ENCODE measurements around the gene ACOX2.
A peak's percentile ranks its signal among the peaks of the same experiment; 100 is the strongest.

The ACOX2 gene

GRCh38 chr3:58519668-58520402 is 17.2 kb downstream of the ACOX2 start:
- H3K4me1 Mint-ChIP-seq (ENCODE audit: low read depth): no peaks in the 10 kb centered on the region

GRCh38 chr3:58518291-58518789 is 18.6 kb downstream of the ACOX2 start:
- Mint-ChIP-seq H3K27me3 (no peaks in the 10 kb centered on the region), H3K9me3 (ENCODE audit: low read depth) (no peaks in the 10 kb centered on the region), H3K4me1 (ENCODE audit: low read depth) (no peaks in the 10 kb centered on the region), H3K4me3 (no peak overlapping the region), H3K36me3 (peaks cover 2% of the 10 kb centered on the region), H3K27ac (no peak overlapping the region)

More at GRCh38 chr3:58519668-58520402, 17.2 kb downstream of the ACOX2 start:
- Mint-ChIP-seq H3K27me3 (no peaks in the 10 kb centered on the region), H3K27ac (no peak overlapping the region), H3K9me3 (ENCODE audit: low read depth) (no peaks in the 10 kb centered on the region), H3K4me3 (no peak overlapping the region), H3K36me3 (no peaks in the 10 kb centered on the region)

GRCh38 chr3:58514405-58514804 is 22.6 kb downstream of the ACOX2 start:
- Mint-ChIP-seq H3K4me1 (ENCODE audit: low read depth) (no peaks in the 10 kb centered on the region), H3K27ac (no peak overlapping the region), H3K4me3 (no peak overlapping the region), H3K27me3 (no peaks in the 10 kb centered on the region), H3K9me3 (ENCODE audit: low read depth) (no peaks in the 10 kb centered on the region), H3K36me3 (peaks cover 2% of the 10 kb centered on the region)

- Mint-ChIP-seq H3K4me3 (no peak overlapping the region), H3K4me1 (ENCODE audit: low read depth) (peaks cover 2% of the 10 kb centered on the region), H3K27ac (no peak overlapping the region), H3K27me3 (no peaks in the 10 kb centered on the region), H3K9me3 (ENCODE audit: low read depth) (no peaks in the 10 kb centered on the region), H3K36me3 (no peaks in the 10 kb centered on the region)
These were observed 28.6 kb downstream of the ACOX2 start for GRCh38 chr3:58508437-58508836.

GRCh38 chr3:58507356-58508078 is 29.5 kb downstream of the ACOX2 start:
- H3K27me3 Mint-ChIP-seq: no peaks in the 10 kb centered on the region
- H3K4me1 Mint-ChIP-seq (ENCODE audit: low read depth): peaks cover 5% of the 10 kb centered on the region
- H3K27ac Mint-ChIP-seq: no peak overlapping the region
- no peak overlapping the region for H3K4me3 Mint-ChIP-seq
- no peaks in the 10 kb centered on the region for H3K36me3 Mint-ChIP-seq
- no peaks in the 10 kb centered on the region for H3K9me3 Mint-ChIP-seq (ENCODE audit: low read depth)

- Mint-ChIP-seq H3K9me3 (ENCODE audit: low read depth) (no peaks in the 10 kb centered on the region), H3K27ac (no peak overlapping the region), H3K36me3 (peaks cover 5% of the 10 kb centered on the region), H3K4me1 (ENCODE audit: low read depth) (peaks cover 11% of the 10 kb centered on the region), H3K4me3 (no peak overlapping the region), H3K27me3 (no peaks in the 10 kb centered on the region)
These were observed 34.1 kb downstream of the ACOX2 start for GRCh38 chr3:58502872-58503271.

- Mint-ChIP-seq H3K27me3 (no peaks in the 10 kb centered on the region), H3K9me3 (ENCODE audit: low read depth) (no peaks in the 10 kb centered on the region), H3K4me3 (no peak overlapping the region), H3K4me1 (ENCODE audit: low read depth) (peaks cover 49% of the 10 kb centered on the region), H3K27ac (no peak overlapping the region), H3K36me3 (peaks cover 5% of the 10 kb centered on the region)
These were observed 39.9 kb downstream of the ACOX2 start for GRCh38 chr3:58497097-58497496.

GRCh38 chr3:58496206-58496857 is 40.7 kb downstream of the ACOX2 start:
- peaks cover 51% of the 10 kb centered on the region for H3K4me1 Mint-ChIP-seq (ENCODE audit: low read depth)
- peaks cover 5% of the 10 kb centered on the region for H3K36me3 Mint-ChIP-seq
- no peak overlapping the region for H3K27ac Mint-ChIP-seq
- H3K4me3 Mint-ChIP-seq: no peak overlapping the region
- no peaks in the 10 kb centered on the region for H3K9me3 Mint-ChIP-seq (ENCODE audit: low read depth)
- H3K27me3 Mint-ChIP-seq: no peaks in the 10 kb centered on the region

GRCh38 chr3:58495101-58495500 is 41.9 kb downstream of the ACOX2 start:
- H3K4me1 Mint-ChIP-seq (ENCODE audit: low read depth): peaks cover 57% of the 10 kb centered on the region
- no peaks in the 10 kb centered on the region for H3K9me3 Mint-ChIP-seq (ENCODE audit: low read depth)
- peaks cover 2% of the 10 kb centered on the region for H3K36me3 Mint-ChIP-seq
- H3K27me3 Mint-ChIP-seq: no peaks in the 10 kb centered on the region
- H3K4me3 Mint-ChIP-seq: no peak overlapping the region
- no peak overlapping the region for H3K27ac Mint-ChIP-seq

GRCh38 chr3:58494107-58494506 is 42.9 kb downstream of the ACOX2 start:
- peaks cover 57% of the 10 kb centered on the region for H3K4me1 Mint-ChIP-seq (ENCODE audit: low read depth)
- H3K36me3 Mint-ChIP-seq: peaks cover 1% of the 10 kb centered on the region
- peak overlapping the region; percentile 92 for H3K4me3 Mint-ChIP-seq
- no peaks in the 10 kb centered on the region for H3K27me3 Mint-ChIP-seq
- no peaks in the 10 kb centered on the region for H3K9me3 Mint-ChIP-seq (ENCODE audit: low read depth)
- H3K27ac Mint-ChIP-seq: no peak overlapping the region

GRCh38 chr3:58492494-58492905 is 44.5 kb downstream of the ACOX2 start:
- Mint-ChIP-seq H3K36me3 (no peaks in the 10 kb centered on the region), H3K27me3 (no peaks in the 10 kb centered on the region), H3K9me3 (ENCODE audit: low read depth) (no peaks in the 10 kb centered on the region), H3K4me3 (peak overlapping the region; percentile 92), H3K4me1 (ENCODE audit: low read depth) (peaks cover 51% of the 10 kb centered on the region), H3K27ac (peak overlapping the region; percentile 91)

GRCh38 chr3:58491506-58492402 is 45.2 kb downstream of the ACOX2 start, which contains the start of gene KCTD6:
TSS of gene KCTD6 (plus strand) at chr3:58492096. CDS start at chr3:58498756, 6,660 bp downstream.
- Mint-ChIP-seq H3K36me3 (no peaks in the 10 kb centered on the region), H3K4me3 (peak within 1 kb of the TSS; percentile 92), H3K9me3 (ENCODE audit: low read depth) (no peaks in the 10 kb centered on the region), H3K27ac (peak within 1 kb of the TSS; percentile 91), H3K27me3 (no peaks in the 10 kb centered on the region), H3K4me1 (ENCODE audit: low read depth) (peaks cover 45% of the 10 kb centered on the region)

- Mint-ChIP-seq H3K9me3 (ENCODE audit: low read depth) (no peaks in the 10 kb centered on the region), H3K27ac (peak overlapping the region; percentile 71), H3K4me3 (peak overlapping the region; percentile 74), H3K27me3 (no peaks in the 10 kb centered on the region), H3K36me3 (no peaks in the 10 kb centered on the region), H3K4me1 (ENCODE audit: low read depth) (peaks cover 38% of the 10 kb centered on the region)
These were observed 46.0 kb downstream of the ACOX2 start for GRCh38 chr3:58490860-58491501.

GRCh38 chr3:58488967-58489366 is 48.0 kb downstream of the ACOX2 start:
- Mint-ChIP-seq H3K9me3 (ENCODE audit: low read depth) (no peaks in the 10 kb centered on the region), H3K36me3 (no peaks in the 10 kb centered on the region), H3K4me1 (ENCODE audit: low read depth) (peaks cover 23% of the 10 kb centered on the region), H3K4me3 (no peak overlapping the region), H3K27ac (no peak overlapping the region), H3K27me3 (no peaks in the 10 kb centered on the region)
